Islet precursor cell (in vitro differentiated cells): ENCODE data around the gene INPPL1.
A peak's percentile ranks its signal among the peaks of the same experiment; 100 is the strongest.
"Not testable (repeated sequence)": the region's sequence is repeated elsewhere in the genome, so short reads cannot be mapped to it uniquely, and the experiment has no call there.

Source experiments
- DNase-seq: peaks from one replicate; pipeline ENCODE4 v3.0.0-alpha.2; 2018

The INPPL1 gene, protein sequence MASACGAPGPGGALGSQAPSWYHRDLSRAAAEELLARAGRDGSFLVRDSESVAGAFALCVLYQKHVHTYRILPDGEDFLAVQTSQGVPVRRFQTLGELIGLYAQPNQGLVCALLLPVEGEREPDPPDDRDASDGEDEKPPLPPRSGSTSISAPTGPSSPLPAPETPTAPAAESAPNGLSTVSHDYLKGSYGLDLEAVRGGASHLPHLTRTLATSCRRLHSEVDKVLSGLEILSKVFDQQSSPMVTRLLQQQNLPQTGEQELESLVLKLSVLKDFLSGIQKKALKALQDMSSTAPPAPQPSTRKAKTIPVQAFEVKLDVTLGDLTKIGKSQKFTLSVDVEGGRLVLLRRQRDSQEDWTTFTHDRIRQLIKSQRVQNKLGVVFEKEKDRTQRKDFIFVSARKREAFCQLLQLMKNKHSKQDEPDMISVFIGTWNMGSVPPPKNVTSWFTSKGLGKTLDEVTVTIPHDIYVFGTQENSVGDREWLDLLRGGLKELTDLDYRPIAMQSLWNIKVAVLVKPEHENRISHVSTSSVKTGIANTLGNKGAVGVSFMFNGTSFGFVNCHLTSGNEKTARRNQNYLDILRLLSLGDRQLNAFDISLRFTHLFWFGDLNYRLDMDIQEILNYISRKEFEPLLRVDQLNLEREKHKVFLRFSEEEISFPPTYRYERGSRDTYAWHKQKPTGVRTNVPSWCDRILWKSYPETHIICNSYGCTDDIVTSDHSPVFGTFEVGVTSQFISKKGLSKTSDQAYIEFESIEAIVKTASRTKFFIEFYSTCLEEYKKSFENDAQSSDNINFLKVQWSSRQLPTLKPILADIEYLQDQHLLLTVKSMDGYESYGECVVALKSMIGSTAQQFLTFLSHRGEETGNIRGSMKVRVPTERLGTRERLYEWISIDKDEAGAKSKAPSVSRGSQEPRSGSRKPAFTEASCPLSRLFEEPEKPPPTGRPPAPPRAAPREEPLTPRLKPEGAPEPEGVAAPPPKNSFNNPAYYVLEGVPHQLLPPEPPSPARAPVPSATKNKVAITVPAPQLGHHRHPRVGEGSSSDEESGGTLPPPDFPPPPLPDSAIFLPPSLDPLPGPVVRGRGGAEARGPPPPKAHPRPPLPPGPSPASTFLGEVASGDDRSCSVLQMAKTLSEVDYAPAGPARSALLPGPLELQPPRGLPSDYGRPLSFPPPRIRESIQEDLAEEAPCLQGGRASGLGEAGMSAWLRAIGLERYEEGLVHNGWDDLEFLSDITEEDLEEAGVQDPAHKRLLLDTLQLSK

DNA sequence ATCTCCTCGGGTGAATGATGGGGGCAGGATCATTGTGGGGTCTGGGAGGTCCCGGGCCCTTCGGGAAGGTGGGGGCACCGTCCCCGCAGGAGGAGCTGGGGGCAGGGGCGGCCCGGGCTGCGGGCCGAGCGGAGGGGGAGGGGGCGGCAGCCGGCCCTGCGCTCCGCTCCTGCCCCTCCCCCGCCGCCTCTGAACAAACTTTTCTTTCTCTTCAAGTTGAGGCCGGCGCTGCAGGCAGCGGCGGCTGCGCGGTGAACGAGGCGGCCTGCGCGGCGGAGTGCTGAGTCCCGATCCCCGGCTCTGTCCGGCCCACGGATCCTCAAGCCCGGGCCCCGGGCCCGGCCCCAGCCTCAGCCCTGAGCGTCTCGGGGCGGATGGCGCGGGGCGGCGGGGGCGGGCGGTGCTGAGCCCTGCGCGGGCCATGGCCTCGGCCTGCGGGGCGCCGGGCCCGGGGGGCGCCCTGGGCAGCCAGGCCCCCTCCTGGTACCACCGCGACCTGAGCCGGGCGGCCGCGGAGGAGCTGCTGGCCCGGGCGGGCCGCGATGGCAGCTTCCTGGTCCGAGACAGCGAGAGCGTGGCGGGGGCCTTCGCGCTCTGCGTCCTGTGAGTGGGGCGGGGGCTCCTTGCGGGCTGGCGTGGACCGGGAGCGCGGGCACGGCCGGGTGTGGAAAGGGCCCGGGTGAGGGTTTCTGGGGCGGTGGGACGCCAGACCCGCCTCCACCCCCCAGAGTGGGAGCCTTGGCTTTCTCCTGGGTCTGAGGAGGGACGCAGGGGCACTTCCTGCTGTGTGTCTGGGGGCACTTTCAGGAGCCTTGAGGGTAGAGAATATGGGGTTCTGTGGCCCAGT lies at the start of gene INPPL1:
Gene INPPL1, plus strand, starts transcription at position 204 of the 847 bp plus-strand sequence. Its CDS starts 218 bp downstream, at position 422.
- DNase-seq: peak; percentile 66

DNA sequence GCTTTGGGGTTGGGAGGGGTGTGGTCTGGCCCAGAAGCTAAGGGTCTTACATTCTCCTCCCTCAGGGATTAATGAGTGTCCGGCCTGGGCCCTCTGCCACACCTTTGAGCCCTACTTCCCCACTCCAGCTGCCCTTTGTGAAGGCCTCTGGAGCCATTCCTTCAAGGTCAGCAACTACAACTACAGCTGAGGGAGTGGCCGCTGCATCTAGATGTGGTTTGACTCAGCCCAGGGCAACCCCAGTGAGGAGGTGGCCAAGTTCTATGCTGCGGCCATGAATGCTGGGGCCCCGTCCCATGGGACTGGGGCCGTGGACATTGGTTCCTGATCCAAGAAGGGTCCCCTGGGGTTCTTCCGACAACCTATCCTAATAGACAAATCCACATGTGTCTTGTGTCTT lies 46.9 kb upstream of the INPPL1 start:
- no peak for DNase-seq

DNA sequence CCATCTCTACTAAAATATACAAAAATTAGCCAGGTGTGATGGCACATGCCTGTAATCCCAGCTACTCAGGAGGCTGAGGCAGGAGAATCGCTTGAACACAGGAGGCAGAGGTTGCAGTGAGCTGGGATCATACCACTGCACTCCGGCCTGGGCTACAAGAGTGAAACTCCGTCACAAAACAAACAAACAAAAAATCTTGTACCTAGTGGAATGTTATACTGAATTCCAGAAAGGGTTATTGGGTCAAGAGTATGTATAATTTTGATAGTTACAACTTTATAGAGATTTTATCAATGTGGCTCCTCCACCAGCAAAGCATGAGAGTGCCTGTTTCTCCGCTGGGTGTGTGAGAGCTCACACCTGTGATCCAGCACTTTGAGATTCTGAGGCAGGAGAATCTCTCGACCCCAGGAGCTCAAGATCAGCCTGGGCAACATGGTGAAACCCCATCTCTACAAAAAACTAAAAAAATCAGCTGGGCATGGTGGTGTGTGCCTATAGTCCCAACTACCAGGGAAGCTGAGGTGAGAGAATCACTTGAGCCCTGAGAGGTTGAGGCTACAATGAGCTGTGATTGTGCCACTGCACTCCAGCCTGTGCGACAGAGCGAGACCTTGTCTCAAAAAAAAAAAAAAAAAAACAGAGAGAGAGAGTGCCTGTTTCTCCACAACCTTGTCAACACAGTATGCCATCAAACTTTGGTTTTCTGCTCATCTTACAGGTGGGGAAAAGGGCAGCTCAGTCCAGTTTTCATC lies 45.3 kb upstream of the INPPL1 start:
- no peak for DNase-seq

DNA sequence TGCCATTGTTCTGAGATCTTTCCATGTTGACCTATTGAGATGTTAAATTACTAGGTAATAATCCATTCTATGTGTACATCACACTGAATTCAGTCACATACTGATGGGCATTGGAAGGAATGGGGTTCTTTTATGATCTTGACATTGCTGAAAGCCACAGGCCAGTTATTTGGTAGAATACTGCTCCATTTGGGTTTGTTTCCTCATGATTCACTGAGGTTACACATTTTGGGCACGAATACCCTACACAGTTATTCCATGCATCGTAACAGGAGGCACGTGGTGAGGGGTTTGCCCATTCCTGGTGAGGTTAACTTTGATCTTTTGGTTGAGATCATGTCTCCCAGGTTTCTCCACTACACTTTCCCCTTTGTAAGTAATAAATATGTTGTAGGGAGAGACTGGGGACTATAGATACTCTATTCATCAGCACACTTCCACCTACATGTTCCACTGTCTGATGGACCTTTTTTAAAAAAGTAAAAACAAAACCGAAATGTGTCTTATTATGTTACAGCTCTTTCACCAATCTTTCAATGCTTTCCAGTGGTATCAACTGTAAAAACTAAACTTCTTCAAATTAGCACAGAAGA lies 44.7 kb upstream of the INPPL1 start:
- no peak for DNase-seq

DNA sequence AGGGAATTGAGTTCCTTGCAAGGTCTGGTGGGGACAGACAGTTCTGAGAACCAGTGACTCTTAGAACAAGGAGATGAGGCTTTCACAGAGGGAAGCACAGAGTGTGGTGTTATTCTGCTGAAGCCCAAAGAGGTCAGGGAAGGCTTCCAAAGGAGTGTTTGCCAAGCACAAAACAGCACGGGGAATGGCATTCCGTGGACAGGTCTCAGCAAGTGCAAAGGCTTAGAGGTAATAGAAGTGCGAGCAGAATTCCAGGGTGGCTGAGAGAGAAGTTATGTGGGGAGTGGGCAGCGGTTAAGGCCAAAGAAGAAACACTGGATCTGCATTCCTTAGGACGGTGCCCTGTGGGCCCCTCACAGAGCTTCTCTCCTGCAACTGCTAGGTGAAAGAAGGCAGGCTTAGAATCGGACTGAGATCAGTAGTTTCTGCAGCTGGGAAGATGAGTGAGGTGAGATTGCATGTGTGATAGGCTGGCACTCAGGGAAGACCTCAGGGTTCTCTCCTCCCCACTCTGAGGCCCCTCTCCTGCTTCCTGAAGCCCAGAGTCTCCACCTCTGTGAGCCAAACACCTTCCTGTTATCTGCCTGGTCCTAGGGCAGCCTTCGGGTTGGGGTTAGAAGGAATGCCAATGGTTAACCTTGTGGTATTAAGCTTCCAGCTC lies 43.5 kb upstream of the INPPL1 start:
- peak; percentile 54 for DNase-seq

DNA sequence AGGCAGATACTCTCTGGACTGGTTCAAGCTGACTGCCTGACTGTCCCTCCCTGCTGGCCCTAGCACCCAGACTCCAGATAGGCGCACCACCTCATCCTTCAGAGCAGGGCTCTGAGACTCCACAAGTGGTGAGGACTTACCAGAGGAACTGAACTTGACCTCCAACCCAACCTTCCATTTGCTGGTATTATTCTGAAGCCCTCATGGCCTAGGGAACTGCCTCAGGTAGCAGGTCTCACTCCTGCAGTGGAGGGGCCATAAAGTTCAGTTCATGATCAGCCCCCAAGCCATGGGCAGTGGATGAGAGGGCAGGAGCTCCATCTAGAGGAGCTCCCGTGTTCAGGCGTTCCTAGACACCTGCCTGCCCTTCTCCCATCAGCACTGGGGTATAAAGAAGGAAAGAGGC lies 43.0 kb upstream of the INPPL1 start:
- peak; percentile 56 for DNase-seq

DNA sequence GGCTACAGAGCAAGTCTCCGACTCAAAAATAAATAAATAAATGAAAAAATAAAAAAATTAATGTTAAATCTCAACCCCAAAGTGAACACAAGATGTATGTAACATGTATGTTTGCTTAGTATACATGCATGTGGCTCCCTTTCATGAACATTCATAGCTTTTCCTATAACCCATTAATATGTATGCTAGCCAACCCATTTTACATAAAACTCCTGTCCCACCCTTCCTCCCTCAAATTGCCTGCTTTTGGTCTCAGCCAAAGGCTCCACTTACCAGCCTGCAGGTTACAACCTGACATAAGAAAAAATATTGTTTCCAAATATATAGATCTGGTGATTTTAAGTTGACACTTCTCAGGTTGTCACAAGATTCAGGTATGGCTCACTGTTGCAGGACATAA lies 36.3 kb upstream of the INPPL1 start:
- DNase-seq: no peak

DNA sequence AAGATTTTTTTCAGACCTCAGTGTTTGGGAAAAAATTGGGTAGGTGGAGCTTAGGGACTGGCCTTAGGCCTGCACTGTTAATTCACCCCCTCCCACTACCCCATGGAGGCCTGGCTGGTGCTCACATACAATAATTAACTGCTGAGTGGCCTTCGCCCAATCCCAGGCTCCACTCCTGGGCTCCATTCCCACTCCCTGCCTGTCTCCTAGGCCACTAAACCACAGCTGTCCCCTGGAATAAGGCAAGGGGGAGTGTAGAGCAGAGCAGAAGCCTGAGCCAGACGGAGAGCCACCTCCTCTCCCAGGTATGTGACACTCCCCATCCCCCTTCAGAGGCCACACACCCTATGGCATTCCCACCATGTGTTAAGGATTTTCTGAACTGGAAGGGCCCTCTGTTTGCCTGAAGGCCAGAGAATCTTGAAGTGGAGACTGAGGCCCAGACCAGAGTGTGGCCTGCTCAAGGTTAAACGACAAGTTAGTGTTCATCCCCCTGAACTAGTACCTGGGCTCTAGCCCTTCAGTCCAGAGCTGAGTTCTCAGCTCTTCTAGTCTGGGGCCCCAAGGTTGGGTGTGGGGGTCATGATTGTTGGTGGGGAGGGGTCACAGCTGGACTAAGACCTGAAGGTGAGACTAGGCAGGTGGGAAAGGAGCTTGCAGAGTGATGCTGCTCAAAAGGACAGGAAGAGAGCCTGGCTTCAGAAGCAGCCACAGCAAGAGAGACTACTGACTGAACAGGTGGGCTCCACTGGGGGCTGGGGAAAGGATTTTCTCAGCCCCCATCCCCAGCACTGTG lies 34.9 kb upstream of the INPPL1 start:
- peak; percentile 93 for DNase-seq

DNA sequence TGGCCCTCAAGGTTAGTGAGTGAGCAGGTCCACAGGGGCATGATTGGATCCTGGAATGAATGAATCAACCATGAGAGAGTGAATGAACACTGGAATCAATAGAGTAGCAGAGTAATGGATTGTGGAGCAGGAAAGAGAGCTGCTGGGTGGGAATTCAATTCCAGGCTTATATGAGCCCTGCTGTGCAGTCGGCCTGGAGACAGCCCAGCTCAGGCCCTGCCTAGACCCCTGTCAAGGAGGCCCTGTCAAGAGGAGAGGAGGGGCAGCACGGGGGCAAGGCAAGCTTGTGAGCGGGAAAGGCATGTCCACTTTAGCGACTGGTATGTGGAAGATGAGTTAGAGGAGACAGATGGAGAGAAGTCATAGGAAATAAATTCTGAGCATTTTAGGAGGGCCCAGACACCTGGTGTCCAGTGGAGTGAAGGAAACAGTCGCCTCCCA lies 33.9 kb upstream of the INPPL1 start:
- DNase-seq: peak; percentile 68

DNA sequence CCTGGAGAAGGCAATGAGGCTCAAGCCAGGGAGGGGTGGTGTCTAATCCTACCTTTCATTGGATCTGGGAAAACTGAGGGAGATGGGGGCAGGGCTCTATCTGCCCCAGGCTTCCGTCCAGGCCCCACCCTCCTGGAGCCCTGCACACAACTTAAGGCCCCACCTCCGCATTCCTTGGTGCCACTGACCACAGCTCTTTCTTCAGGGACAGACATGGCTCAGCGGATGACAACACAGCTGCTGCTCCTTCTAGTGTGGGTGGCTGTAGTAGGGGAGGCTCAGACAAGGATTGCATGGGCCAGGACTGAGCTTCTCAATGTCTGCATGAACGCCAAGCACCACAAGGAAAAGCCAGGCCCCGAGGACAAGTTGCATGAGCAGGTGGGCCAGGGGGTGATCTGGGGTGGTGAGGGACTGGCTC lies 32.6 kb upstream of the INPPL1 start, which contains the start of gene FOLR1:
Gene FOLR1, plus strand, starts transcription at position 180 of the 421 bp plus-strand sequence. Its CDS starts 34 bp downstream, at position 214.
- peak; percentile 91 for DNase-seq

DNA sequence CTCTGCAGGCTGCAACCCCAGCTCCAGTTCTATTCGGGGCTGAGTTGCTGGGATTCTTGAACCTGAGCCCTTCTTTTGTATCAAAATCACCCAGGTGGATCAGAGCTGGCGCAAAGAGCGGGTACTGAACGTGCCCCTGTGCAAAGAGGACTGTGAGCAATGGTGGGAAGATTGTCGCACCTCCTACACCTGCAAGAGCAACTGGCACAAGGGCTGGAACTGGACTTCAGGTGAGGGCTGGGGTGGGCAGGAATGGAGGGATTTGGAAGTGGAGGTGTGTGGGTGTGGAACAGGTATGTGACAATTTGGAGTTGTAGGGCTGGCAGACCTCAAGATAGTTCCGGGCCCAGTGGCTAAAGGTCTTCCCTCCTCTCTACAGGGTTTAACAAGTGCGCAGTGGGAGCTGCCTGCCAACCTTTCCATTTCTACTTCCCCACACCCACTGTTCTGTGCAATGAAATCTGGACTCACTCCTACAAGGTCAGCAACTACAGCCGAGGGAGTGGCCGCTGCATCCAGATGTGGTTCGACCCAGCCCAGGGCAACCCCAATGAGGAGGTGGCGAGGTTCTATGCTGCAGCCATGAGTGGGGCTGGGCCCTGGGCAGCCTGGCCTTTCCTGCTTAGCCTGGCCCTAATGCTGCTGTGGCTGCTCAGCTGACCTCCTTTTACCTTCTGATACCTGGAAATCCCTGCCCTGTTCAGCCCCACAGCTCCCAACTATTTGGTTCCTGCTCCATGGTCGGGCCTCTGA lies 28.9 kb upstream of the INPPL1 start:
- DNase-seq: peak; percentile 33

DNA sequence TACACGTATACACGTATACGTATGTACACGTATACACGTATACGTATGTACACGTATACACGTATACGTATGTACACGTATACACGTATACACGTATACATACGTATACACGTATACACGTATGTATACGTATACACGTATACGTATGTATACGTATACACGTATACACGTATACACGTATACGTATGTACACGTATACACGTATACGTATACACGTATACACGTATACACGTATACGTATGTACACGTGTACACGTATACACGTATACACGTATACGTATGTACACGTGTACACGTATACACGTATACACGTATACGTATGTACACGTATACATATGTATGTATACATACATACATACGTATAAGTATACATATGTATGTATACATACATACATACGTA lies 23.1 kb upstream of the INPPL1 start:
- not testable (repeated sequence) for DNase-seq

DNA sequence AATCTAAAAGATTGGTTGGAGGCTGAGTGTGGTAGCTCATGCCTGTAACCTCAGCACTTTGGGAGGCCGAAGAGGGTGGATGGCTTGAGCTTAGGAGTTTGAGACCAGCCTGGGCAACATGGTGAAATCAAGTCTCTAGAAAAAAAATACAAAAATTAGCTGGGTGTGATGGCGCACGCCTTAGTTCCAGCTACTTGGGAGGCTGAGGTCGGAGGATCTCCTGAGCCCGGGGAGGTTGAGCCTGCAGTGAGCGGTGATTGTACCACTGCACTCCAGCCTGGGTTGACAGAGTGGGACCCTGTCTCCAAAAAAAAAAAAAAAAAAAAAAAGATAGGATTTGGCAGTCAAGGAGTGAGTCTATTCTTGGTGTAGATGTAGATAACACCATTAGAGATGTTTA lies 22.0 kb upstream of the INPPL1 start:
- peak; percentile 7 for DNase-seq

DNA sequence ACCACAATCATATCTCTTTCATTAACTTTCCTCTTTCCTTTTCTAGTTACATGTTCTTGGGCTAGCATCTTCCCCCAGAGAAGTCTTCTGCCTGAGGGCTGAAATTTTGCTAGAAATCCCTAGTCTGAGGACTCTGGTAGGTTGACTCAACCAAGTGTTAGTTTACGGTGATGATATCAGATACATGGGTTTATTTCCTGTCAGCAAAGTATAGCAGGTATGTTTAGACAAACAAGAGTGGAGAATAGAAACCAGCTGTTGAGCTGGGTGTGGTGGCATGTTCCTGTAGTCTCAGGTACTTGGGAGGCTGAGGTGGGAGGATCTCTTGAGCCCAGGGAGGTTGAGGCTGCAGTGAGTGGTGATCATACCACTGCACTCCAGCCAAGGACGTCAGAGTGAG lies 21.4 kb upstream of the INPPL1 start:
- DNase-seq: peak; percentile 14

DNA sequence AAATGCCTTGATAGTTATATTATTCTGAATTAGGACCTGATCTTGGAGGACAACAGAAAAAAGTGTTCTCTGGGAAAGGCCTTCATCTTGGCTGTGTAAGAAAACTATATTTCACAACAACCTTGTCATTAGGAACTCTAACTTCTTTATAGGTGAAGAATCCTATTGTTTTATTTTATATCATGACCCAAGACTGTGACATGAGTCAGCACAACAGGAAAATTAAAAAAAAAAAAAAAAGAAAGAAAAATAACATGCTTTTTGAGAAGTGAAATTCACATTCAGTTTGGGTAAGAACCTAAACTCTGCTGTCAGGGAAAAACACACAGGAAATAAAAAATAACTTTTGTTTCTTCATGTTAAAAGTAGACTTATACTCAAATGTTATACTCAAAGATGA lies 19.7 kb upstream of the INPPL1 start:
- DNase-seq: no peak

DNA sequence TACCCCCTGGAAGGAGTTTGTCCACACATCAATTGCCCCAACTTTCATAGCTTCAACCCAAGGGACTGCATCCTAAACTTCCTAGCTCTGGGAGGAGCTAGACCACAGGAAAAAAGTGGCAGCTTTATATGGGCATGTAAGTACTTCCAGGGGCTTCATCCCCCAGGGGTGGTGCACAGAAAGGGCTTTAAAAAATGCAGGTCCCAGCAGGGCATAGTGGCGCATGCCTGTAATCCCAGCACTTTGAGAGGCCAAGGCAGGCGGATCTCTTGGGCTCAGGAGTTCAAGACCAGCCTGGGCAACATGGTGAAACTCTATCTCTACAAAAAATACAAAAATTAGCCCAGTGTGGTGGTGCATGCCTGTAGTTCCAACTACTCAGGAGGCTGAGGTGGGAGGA lies 17.8 kb upstream of the INPPL1 start:
- not testable (repeated sequence) for DNase-seq

DNA sequence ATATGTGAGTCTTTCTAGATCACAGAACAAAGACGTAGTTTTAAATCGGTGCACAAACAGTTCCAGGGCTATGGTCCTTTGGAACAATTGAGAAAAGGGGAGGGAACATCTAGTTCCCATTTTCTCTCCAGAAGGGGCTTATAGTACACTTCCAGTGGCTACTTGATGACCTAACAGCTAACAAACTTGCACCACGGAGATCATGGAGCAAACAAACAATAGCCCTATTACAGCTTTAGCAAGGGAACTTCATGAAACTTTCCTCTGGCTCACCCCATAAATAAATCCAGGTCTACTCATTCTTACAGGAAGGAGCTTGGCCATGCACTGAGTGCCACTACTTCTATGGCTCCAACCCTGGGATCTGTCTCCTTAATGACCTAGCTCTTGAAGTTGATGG lies 16.3 kb upstream of the INPPL1 start:
- DNase-seq: no peak

DNA sequence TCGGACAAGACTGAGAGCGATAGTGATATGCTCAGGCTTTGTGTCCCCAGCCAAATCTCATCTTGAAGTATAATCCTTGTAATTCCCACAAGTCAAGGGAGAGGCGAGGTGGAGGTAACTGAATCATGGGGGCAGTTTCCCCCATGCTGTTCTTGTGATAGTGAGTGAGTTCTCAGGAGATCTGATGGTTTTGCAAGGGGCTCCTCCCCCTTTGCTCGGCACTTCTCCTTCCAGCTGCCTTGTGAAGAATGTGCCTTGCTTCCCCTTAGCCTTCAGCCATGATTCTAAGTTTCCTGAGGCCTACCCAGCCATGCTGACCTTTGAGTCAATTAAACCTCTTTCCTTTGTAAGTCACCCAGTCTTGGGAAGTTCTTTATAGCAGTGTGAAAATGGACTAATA lies 15.5 kb upstream of the INPPL1 start:
- DNase-seq: no peak

DNA sequence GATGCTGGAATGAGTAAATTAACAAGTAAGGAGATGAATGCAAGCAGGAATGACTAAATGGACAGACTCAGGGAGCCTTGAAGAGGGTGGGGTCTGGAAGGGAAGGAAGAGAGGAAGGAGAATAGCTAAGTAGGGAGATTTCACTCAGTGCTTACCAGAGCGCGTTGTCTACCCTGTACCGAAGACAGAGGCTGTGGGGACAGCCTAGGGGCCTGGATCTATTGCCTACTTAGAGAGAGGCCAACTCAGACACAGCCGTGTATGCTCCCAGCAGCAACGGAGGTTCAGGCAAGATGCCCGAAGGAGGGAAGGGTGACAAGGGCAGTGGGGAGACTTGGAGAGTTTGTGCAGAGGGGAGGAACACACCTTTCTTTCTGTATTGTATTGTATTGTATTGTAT lies 7.9 kb upstream of the INPPL1 start, which contains the start of gene FOLR2:
Gene FOLR2, plus strand, starts transcription at position 157 of the 400 bp plus-strand sequence. CDS start 1,791 bp downstream, outside the sequence.
- no peak for DNase-seq
